ENCODE results near the gene RHBDL2. TPM values are rescaled to one million over a fixed set of nuclear protein-coding genes. Genes with fewer than 3 reads are reported as not detected.

Gene RHBDL2
- total and polyA plus RNA-seq, 10 of the 15 experiments (the other 5 are each of a cell fraction or from before 2014, with no cell fraction given) = 0.05 TPM; not detected in 9

DNA sequence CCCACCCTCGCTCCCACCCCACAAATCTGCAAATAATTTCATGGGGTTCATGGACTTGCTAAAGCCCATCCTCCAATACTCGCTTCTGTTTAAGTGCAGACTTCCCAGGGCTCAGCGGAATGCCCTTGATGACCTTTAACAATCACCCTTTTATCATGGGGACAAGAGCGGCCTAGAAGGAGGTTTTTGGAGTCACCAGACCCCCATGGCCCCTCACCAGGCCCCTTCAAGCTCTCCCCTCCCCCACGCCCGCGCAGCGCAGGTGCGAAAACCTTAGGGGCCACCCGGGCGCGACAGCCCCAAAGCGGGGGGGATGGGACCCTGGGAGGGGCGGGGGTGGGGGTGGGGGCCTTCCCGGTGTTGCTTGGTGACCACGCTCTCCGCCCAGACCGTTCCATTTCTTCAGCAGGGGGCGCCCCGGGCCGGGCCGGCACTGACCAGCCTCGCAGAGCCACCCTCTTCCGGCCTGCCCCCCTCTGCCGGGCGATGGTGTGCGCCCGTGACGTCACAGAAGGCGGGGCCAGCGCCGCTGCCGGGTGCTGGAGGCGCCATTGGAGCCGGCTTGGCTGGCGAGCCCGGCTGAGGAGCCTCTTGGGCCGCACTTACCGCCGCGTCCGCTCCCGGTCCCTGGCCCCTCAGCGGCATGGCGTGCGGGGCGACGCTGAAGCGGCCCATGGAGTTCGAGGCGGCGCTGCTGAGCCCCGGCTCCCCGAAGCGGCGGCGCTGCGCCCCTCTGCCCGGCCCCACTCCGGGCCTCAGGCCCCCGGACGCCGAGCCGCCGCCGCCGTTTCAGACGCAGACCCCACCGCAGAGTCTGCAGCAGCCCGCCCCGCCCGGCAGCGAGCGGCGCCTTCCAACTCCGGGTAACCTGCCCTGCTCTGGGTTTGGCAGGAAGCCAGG lies 49.4 kb upstream of the RHBDL2 start, which contains the start of gene AKIRIN1 (continued):
- TF ChIP-seq ESRRA (IDR thresholded peaks at IDR 0.05; ENCODE audit: low read length) (no peak; the same call in 1 of the 2 replicates), KLF5 (IDR thresholded peaks at IDR 0.05; ENCODE audit: partially characterized antibody) (peak; percentile 98), SREBF2 (IDR thresholded peaks at IDR 0.05; ENCODE audit: low read length) (no peak), MTA2 (IDR thresholded peaks at IDR 0.05; ENCODE audit: low read depth) (0 out of 2 replicates have a peak, but pooled peaks have one; percentile 25), FOXM1 (IDR thresholded peaks at IDR 0.05; ENCODE audit: low read depth, low read length) (no peak), ZBED1 (IDR thresholded peaks at IDR 0.05; ENCODE audit: borderline replicate concordance) (no peak), NR2C1 (IDR thresholded peaks at IDR 0.05) (no peak), ASH2L (IDR thresholded peaks at IDR 0.05; ENCODE audit: borderline replicate concordance, low read depth) (no peak), WRNIP1 (IDR thresholded peaks at IDR 0.05; ENCODE audit: borderline replicate concordance, low read depth, low read length) (no peak), BACH1 (IDR thresholded peaks at IDR 0.05; ENCODE audit: borderline replicate concordance) (peak; percentile 91), RB1 (IDR thresholded peaks at IDR 0.05; ENCODE audit: borderline replicate concordance) (peak; percentile 80), CEBPB (IDR thresholded peaks at IDR 0.05; ENCODE audit: borderline replicate concordance in 1 of 2, low read depth in 2 of 2, low read length in 2 of 2) (no peak), HDGF (IDR thresholded peaks at IDR 0.05) (no peak), MEF2B (IDR thresholded peaks at IDR 0.05; ENCODE audit: partially characterized antibody, poor library complexity, severe bottlenecking) (peak; percentile 18), ZNF622 (IDR thresholded peaks at IDR 0.05) (no peak), HCFC1 (IDR thresholded peaks at IDR 0.05; ENCODE audit: low read length) (peak; percentile 38), ELK1 (IDR thresholded peaks at IDR 0.05; ENCODE audit: low read depth, low read length) (peak; percentile 94), BCL11A (IDR thresholded peaks at IDR 0.05; ENCODE audit: low read depth, low read length) (no peak)
- TF ChIP-seq, protein P1, sequence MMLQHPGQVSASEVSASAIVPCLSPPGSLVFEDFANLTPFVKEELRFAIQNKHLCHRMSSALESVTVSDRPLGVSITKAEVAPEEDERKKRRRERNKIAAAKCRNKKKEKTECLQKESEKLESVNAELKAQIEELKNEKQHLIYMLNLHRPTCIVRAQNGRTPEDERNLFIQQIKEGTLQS (IDR thresholded peaks at IDR 0.05; ENCODE audit: borderline replicate concordance, extremely low read depth, low read depth, low read length) = no peak
- TF ChIP-seq, protein P2, sequence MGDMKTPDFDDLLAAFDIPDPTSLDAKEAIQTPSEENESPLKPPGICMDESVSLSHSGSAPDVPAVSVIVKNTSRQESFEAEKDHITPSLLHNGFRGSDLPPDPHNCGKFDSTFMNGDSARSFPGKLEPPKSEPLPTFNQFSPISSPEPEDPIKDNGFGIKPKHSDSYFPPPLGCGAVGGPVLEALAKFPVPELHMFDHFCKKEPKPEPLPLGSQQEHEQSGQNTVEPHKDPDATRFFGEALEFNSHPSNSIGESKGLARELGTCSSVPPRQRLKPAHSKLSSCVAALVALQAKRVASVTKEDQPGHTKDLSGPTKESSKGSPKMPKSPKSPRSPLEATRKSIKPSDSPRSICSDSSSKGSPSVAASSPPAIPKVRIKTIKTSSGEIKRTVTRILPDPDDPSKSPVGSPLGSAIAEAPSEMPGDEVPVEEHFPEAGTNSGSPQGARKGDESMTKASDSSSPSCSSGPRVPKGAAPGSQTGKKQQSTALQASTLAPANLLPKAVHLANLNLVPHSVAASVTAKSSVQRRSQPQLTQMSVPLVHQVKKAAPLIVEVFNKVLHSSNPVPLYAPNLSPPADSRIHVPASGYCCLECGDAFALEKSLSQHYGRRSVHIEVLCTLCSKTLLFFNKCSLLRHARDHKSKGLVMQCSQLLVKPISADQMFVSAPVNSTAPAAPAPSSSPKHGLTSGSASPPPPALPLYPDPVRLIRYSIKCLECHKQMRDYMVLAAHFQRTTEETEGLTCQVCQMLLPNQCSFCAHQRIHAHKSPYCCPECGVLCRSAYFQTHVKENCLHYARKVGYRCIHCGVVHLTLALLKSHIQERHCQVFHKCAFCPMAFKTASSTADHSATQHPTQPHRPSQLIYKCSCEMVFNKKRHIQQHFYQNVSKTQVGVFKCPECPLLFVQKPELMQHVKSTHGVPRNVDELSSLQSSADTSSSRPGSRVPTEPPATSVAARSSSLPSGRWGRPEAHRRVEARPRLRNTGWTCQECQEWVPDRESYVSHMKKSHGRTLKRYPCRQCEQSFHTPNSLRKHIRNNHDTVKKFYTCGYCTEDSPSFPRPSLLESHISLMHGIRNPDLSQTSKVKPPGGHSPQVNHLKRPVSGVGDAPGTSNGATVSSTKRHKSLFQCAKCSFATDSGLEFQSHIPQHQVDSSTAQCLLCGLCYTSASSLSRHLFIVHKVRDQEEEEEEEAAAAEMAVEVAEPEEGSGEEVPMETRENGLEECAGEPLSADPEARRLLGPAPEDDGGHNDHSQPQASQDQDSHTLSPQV (IDR thresholded peaks at IDR 0.05) = no peak
- TF ChIP-seq, protein P3, sequence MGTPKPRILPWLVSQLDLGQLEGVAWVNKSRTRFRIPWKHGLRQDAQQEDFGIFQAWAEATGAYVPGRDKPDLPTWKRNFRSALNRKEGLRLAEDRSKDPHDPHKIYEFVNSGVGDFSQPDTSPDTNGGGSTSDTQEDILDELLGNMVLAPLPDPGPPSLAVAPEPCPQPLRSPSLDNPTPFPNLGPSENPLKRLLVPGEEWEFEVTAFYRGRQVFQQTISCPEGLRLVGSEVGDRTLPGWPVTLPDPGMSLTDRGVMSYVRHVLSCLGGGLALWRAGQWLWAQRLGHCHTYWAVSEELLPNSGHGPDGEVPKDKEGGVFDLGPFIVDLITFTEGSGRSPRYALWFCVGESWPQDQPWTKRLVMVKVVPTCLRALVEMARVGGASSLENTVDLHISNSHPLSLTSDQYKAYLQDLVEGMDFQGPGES (IDR thresholded peaks at IDR 0.05) = no peak
